ENCODE measurements around the gene HPSE2.

DNA sequence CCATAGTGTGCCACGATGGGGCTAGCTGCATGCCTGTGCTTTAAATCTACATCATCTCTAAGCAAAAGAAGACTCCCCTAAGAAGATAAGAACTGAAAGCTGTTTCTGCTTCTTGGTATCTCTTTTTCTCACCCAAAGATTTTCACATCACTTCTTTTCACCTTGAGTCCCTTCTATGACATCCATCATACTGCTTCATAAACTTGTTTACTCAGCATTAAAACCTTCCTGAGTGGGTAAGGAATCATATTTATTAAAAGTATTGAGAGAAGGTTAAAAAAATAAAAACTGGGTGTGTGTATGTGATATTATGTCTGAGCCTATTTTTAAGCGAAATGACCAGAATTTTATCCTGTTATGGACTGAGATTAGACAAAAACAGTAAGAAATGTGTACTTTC lies 150.3 kb downstream of the HPSE2 start:
- no peak for TF ChIP-seq CEBPB (IDR thresholded peaks at IDR 0.05)
- no peak for TF ChIP-seq EP300 (IDR thresholded peaks at IDR 0.05; ENCODE audit: borderline replicate concordance)
- TF ChIP-seq TAF1 (IDR thresholded peaks at IDR 0.05; ENCODE audit: low read depth), result no peak
- TF ChIP-seq YY1 (IDR thresholded peaks at IDR 0.05; ENCODE audit: low read depth), result no peak
- TF ChIP-seq, protein P1, sequence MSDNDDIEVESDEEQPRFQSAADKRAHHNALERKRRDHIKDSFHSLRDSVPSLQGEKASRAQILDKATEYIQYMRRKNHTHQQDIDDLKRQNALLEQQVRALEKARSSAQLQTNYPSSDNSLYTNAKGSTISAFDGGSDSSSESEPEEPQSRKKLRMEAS (IDR thresholded peaks at IDR 0.05), result no peak
